Keratinocyte (primary cell): ENCODE data around the gene MTA1. TPM values are rescaled to one million over a fixed set of nuclear protein-coding genes. Genes with fewer than 3 reads are reported as not detected.

ENCODE experiments used
- DNase-seq: peaks from one replicate; pipeline ENCODE4 v3.0.0-alpha.2; 2011; ENCODE audit warnings: low read depth, missing footprints, low spot score
- FAIRE-seq: peaks from 2 replicates; lab custom pipeline; 2011; peaks lifted over from hg19 to GRCh38; lab: Jason Lieb, UNC
- H2AFZ ChIP-seq: 2 replicates; pipeline ENCODE4 v1.6.0; 2012; ENCODE audit warnings: low read length, control low read depth, inconsistent platforms; ENCODE audit not compliant: control insufficient read depth
- H3K27ac ChIP-seq: 2 replicates; pipeline ENCODE4 v1.5.1; 2011; ENCODE audit warnings: low read length; ENCODE audit not compliant: control insufficient read depth, insufficient read depth
- H3K27me3 ChIP-seq: 3 replicates; pipeline ENCODE4 v1.6.0; 2011; ENCODE audit warnings: low read length; ENCODE audit not compliant: control insufficient read depth, insufficient read depth; ENCODE audit errors: extremely low read depth
- H3K36me3 ChIP-seq, 2 experiments: 2 replicates in 1 of 2; 3 replicates in 1 of 2; pipeline ENCODE4 v1.5.1; 2011; ENCODE audit warnings: low read length in 2 of 2, mild to moderate bottlenecking in 1 of 2; ENCODE audit not compliant: control insufficient read depth in 2 of 2, insufficient read depth in 2 of 2; ENCODE audit errors: extremely low read depth in 1 of 2
- H3K4me1 ChIP-seq: 3 replicates; pipeline ENCODE4 v1.5.1; 2011; ENCODE audit warnings: low read length; ENCODE audit not compliant: control insufficient read depth, insufficient read depth; ENCODE audit errors: extremely low read depth
- H3K4me2 ChIP-seq: 3 replicates; pipeline ENCODE4 v1.6.0; 2011; ENCODE audit warnings: low read depth, low read length; ENCODE audit not compliant: control insufficient read depth, insufficient read depth; ENCODE audit errors: extremely low read depth
- H3K4me3 ChIP-seq, 3 experiments: fragments of 200-600 bp in 1 of 3; sonication (generic) in 1 of 3; 2 replicates in 2 of 3; 3 replicates in 1 of 3; pipeline ENCODE4 v1.5.1; 2011 to 2016; ENCODE audit warnings: low read length in 3 of 3, mild to moderate bottlenecking in 3 of 3, control low read depth in 2 of 3, inconsistent platforms in 1 of 3, low read depth in 1 of 3, mixed read lengths in 1 of 3, mixed run types in 1 of 3, moderate library complexity in 1 of 3; ENCODE audit not compliant: control insufficient read depth in 2 of 3, insufficient read depth in 2 of 3; ENCODE audit errors: extremely low read depth in 1 of 3
- H3K79me2 ChIP-seq: 2 replicates; pipeline ENCODE4 v1.6.0; 2012; ENCODE audit warnings: low read length; ENCODE audit not compliant: control insufficient read depth, insufficient read depth
- H3K9ac ChIP-seq: 3 replicates; pipeline ENCODE4 v1.6.0; 2011; ENCODE audit warnings: low read length; ENCODE audit not compliant: control insufficient read depth, insufficient read depth; ENCODE audit errors: extremely low read depth
- H3K9me1 ChIP-seq: 3 replicates; pipeline ENCODE4 v1.6.0; 2011; ENCODE audit warnings: low read length; ENCODE audit not compliant: control insufficient read depth, insufficient read depth; ENCODE audit errors: extremely low read depth
- H3K9me3 ChIP-seq: 2 replicates; pipeline ENCODE4 v1.5.1; 2012; ENCODE audit warnings: low read depth, low read length; ENCODE audit not compliant: control insufficient read depth
- H4K20me1 ChIP-seq: 3 replicates; pipeline ENCODE4 v1.6.0; 2011; ENCODE audit warnings: low read length; ENCODE audit not compliant: control insufficient read depth, insufficient read depth; ENCODE audit errors: extremely low read depth
- CTCF ChIP-seq, 3 experiments: IDR thresholded peaks in 1 of 3; conservative IDR thresholded peaks in 1 of 3; optimal IDR thresholded peaks in 1 of 3; 2 replicates in 2 of 3; 3 replicates in 1 of 3; pipeline versions ENCODE3 to v1.5.1; 2011; ENCODE audit warnings: low read length in 3 of 3, mild to moderate bottlenecking in 3 of 3, moderate library complexity in 2 of 3, control low read depth in 1 of 3, inconsistent platforms in 1 of 3; ENCODE audit not compliant: insufficient read depth in 2 of 3; ENCODE audit errors: extremely low read depth in 1 of 3
- EZH2 ChIP-seq: IDR thresholded peaks from one replicate; pipeline ENCODE4 v1.6.1; 2012; ENCODE audit warnings: inconsistent platforms, mild to moderate bottlenecking, low read length, moderate library complexity
- dilution Hi-C: fragments of 300-500 bp; cut with MboI; formaldehyde crosslinking; loops from one replicate; pipeline ENCODE4 v1.7.0; 2020; ENCODE audit warnings: low sequenced_read_pairs; ENCODE audit not compliant: extremely low pct_ligation_motif_present
- polyA plus RNA-seq, 5 experiments: library from polyadenylated mRNA; depleted of rRNA in 3 of 5; stranded (reverse) in 3 of 5; stranded (forward) in 1 of 5; unstranded in 1 of 5; fragments of >200 nt; gene quantifications; 1 replicate in 1 of 5; 2 replicates in 3 of 5; 3 replicates in 1 of 5; pipeline versions ENCODE4 v1.2.1 to v1.2.3, GENCODE V29; 2011 to 2012; ENCODE audit warnings: missing spikeins in 2 of 5, low read depth in 1 of 5, low replicate concordance in 1 of 5

Gene MTA1
- polyA plus RNA-seq, 1 donor (not counting 4 experiments of a cell fraction or from before 2014, with no cell fraction given), result 33.6 TPM

- Histone ChIP-seq H3K4me1 (no peaks in the 10 kb centered on the region), H3K36me3 (peaks cover 2 to 5% of the 10 kb centered on the region in 2 experiments), H3K4me2 (peak overlapping the region; percentile 86), H3K9me3 (no peaks in the 10 kb centered on the region), H3K4me3 (peak overlapping the region in 1 of 3 experiments; percentile 65), H3K79me2 (peaks cover 5% of the 10 kb centered on the region), H3K9ac (peak overlapping the region; percentile 72), H2AFZ (peak overlapping the region; percentile 8), H4K20me1 (no peaks in the 10 kb centered on the region), H3K9me1 (no peaks in the 10 kb centered on the region), H3K27ac (no peak overlapping the region), H3K27me3 (no peaks in the 10 kb centered on the region)
- FAIRE-seq, result no peak
- DNase-seq, result no peak
- dilution Hi-C loops, result no loop called here
- TF ChIP-seq CTCF (optimal IDR thresholded peaks at IDR 0.05 in 1 of 3, IDR thresholded peaks at IDR 0.05 in 1 of 3, conservative IDR thresholded peaks at IDR 0.05 in 1 of 3; ENCODE audit: extremely low read depth in 1 of 3, insufficient read depth in 2 of 3, low read length in 3 of 3), result no peak
- TF ChIP-seq EZH2, result no peak
Measured at GRCh38 chr14:105397350-105397931, 22.2 kb upstream of the MTA1 start.

GRCh38 chr14:105398044-105398725 is 21.4 kb upstream of the MTA1 start, which contains the start of gene TEX22:
Gene TEX22 (plus strand): TSS chr14:105398538. CDS start chr14:105399341, 803 bp downstream.
- no peak for DNase-seq
- H3K79me2 ChIP-seq, result peaks cover 5% of the 10 kb centered on the region
- TF ChIP-seq CTCF (optimal IDR thresholded peaks at IDR 0.05 in 1 of 3, IDR thresholded peaks at IDR 0.05 in 1 of 3, conservative IDR thresholded peaks at IDR 0.05 in 1 of 3; ENCODE audit: extremely low read depth in 1 of 3, insufficient read depth in 2 of 3, low read length in 3 of 3) (peak in 1 of 3 experiments; percentile 2), EZH2 (no peak)
- H3K27ac ChIP-seq, result peak within 1 kb of the TSS; percentile 40
- FAIRE-seq, result no peak
- peak within 1 kb of the TSS; percentile 86 for H3K4me2 ChIP-seq
- H3K9me1 ChIP-seq, result no peaks in the 10 kb centered on the region
- no peaks in the 10 kb centered on the region for H3K4me1 ChIP-seq
- H3K4me3 ChIP-seq, result peak within 1 kb of the TSS; percentile 73 to 83 (median 75)
- dilution Hi-C loops, result no loop called here
- no peaks in the 10 kb centered on the region for H4K20me1 ChIP-seq
- peak within 1 kb of the TSS; percentile 72 for H3K9ac ChIP-seq
- H2AFZ ChIP-seq, result peak within 1 kb of the TSS; percentile 63
- H3K9me3 ChIP-seq, result no peaks in the 10 kb centered on the region
- no peaks in the 10 kb centered on the region for H3K27me3 ChIP-seq
- peaks cover 2 to 5% of the 10 kb centered on the region in 2 experiments for H3K36me3 ChIP-seq
